ENCODE measurements around the gene SPATA19. TPM values are rescaled to one million over a fixed set of nuclear protein-coding genes. Genes with fewer than 3 reads are reported as not detected.

Gene SPATA19
- total RNA-seq, 1 donor = not detected

GRCh38 chr11:133843454-133843987 lies 1.8 kb downstream of the SPATA19 start:
- DNase-seq (ENCODE audit: insufficient read length, low spot score, missing footprints) = peak; percentile 35
- no peaks in the 10 kb centered on the region for H3K79me2 ChIP-seq (ENCODE audit: insufficient read depth, low read length)
- H3K4me2 ChIP-seq (ENCODE audit: insufficient read depth, low read length) = no peak overlapping the region
- H3K4me1 ChIP-seq (ENCODE audit: insufficient read depth, low read length) = no peaks in the 10 kb centered on the region
- no peaks in the 10 kb centered on the region for H4K20me1 ChIP-seq (ENCODE audit: insufficient read depth, low read length)
- no peak for TF ChIP-seq CTCF (IDR thresholded peaks at IDR 0.05; ENCODE audit: extremely low read depth, low read depth, low read length)
- no peaks in the 10 kb centered on the region for H3K27me3 ChIP-seq (ENCODE audit: insufficient read depth, low read length)
- no peak overlapping the region for H3K27ac ChIP-seq (ENCODE audit: low read depth, low read length)
- no peak overlapping the region for H3K4me3 ChIP-seq (ENCODE audit: insufficient read depth, low read length)
- H3K9me3 ChIP-seq (ENCODE audit: low read depth, low read length) = no peaks in the 10 kb centered on the region
- no peak overlapping the region for H2AFZ ChIP-seq (ENCODE audit: low read length)
- no peaks in the 10 kb centered on the region for H3K36me3 ChIP-seq (ENCODE audit: insufficient read depth, low read length)

- Histone ChIP-seq H3K27me3 (ENCODE audit: insufficient read depth, low read length) (no peaks in the 10 kb centered on the region), H3K9me3 (ENCODE audit: low read depth, low read length) (no peaks in the 10 kb centered on the region), H3K36me3 (ENCODE audit: insufficient read depth, low read length) (no peaks in the 10 kb centered on the region), H3K4me2 (ENCODE audit: insufficient read depth, low read length) (no peak overlapping the region), H3K27ac (ENCODE audit: low read depth, low read length) (no peak overlapping the region), H3K79me2 (ENCODE audit: insufficient read depth, low read length) (no peaks in the 10 kb centered on the region), H3K4me1 (ENCODE audit: insufficient read depth, low read length) (no peaks in the 10 kb centered on the region), H2AFZ (ENCODE audit: low read length) (no peak overlapping the region), H4K20me1 (ENCODE audit: insufficient read depth, low read length) (no peaks in the 10 kb centered on the region), H3K4me3 (ENCODE audit: insufficient read depth, low read length) (no peak overlapping the region)
- no peak for DNase-seq (ENCODE audit: insufficient read length, low spot score, missing footprints)
- TF ChIP-seq CTCF (IDR thresholded peaks at IDR 0.05; ENCODE audit: extremely low read depth, low read depth, low read length) = no peak
Measured at GRCh38 chr11:133842730-133843129, 2.6 kb downstream of the SPATA19 start.

- Histone ChIP-seq H3K36me3 (ENCODE audit: insufficient read depth, low read length) (no peaks in the 10 kb centered on the region), H3K4me3 (ENCODE audit: insufficient read depth, low read length) (no peak overlapping the region), H3K4me1 (ENCODE audit: insufficient read depth, low read length) (no peaks in the 10 kb centered on the region), H3K79me2 (ENCODE audit: insufficient read depth, low read length) (no peaks in the 10 kb centered on the region), H2AFZ (ENCODE audit: low read length) (no peak overlapping the region), H4K20me1 (ENCODE audit: insufficient read depth, low read length) (no peaks in the 10 kb centered on the region), H3K9me3 (ENCODE audit: low read depth, low read length) (no peaks in the 10 kb centered on the region), H3K27me3 (ENCODE audit: insufficient read depth, low read length) (no peaks in the 10 kb centered on the region), H3K4me2 (ENCODE audit: insufficient read depth, low read length) (no peak overlapping the region), H3K27ac (ENCODE audit: low read depth, low read length) (no peak overlapping the region)
- peak; percentile 23 for DNase-seq (ENCODE audit: insufficient read length, low spot score, missing footprints)
- no peak for TF ChIP-seq CTCF (IDR thresholded peaks at IDR 0.05; ENCODE audit: extremely low read depth, low read depth, low read length)
Measured at GRCh38 chr11:133842053-133842452, 3.3 kb downstream of the SPATA19 start.

GRCh38 chr11:133841279-133842043 lies 3.9 kb downstream of the SPATA19 start:
- Histone ChIP-seq H4K20me1 (ENCODE audit: insufficient read depth, low read length) (no peaks in the 10 kb centered on the region), H3K4me1 (ENCODE audit: insufficient read depth, low read length) (no peaks in the 10 kb centered on the region)
- DNase-seq (ENCODE audit: insufficient read length, low spot score, missing footprints) = no peak

More at GRCh38 chr11:133841279-133842043, 3.9 kb downstream of the SPATA19 start:
- Histone ChIP-seq H3K4me3 (ENCODE audit: insufficient read depth, low read length) (no peak overlapping the region), H3K27me3 (ENCODE audit: insufficient read depth, low read length) (no peaks in the 10 kb centered on the region), H3K9me3 (ENCODE audit: low read depth, low read length) (no peaks in the 10 kb centered on the region), H3K27ac (ENCODE audit: low read depth, low read length) (no peak overlapping the region), H3K4me2 (ENCODE audit: insufficient read depth, low read length) (no peak overlapping the region), H3K79me2 (ENCODE audit: insufficient read depth, low read length) (no peaks in the 10 kb centered on the region), H2AFZ (ENCODE audit: low read length) (no peak overlapping the region), H3K36me3 (ENCODE audit: insufficient read depth, low read length) (no peaks in the 10 kb centered on the region)
- TF ChIP-seq CTCF (IDR thresholded peaks at IDR 0.05; ENCODE audit: extremely low read depth, low read depth, low read length) = no peak
